Activated T-cell treated with anti-CD3 and anti-CD28 coated beads, Interleukin-2, amount 50 U/mL, for 72 hours (primary cell): ENCODE data around the gene MAP4K3. TPM values are rescaled to one million over a fixed set of nuclear protein-coding genes. Genes with fewer than 3 reads are reported as not detected.
A peak's percentile ranks its signal among the peaks of the same experiment; 100 is the strongest.
"Not testable (repeated sequence)": the region's sequence is repeated elsewhere in the genome, so short reads cannot be mapped to it uniquely, and the experiment has no call there.

Source experiments
- ATAC-seq, 2 donors: fragments of 150-1000 bp; cut with Tn5 transposase; replicated peaks in 1 of 2; 2 replicates each; pipeline ENCODE4 v1.10.0; 2021; ENCODE audit warnings: moderate library complexity in 2 of 2, mild to moderate bottlenecking in 1 of 2
- DNase-seq, 2 donors: peaks; one replicate each; pipeline ENCODE4 v3.0.0; 2021 to 2022; ENCODE audit warnings: mixed read lengths in 1 of 2
- H3K27ac Mint-ChIP-seq: one replicate; pipeline ENCODE4 v1.8.0; 2022; ENCODE audit warnings: mild to moderate bottlenecking, moderate library complexity, mixed read lengths
- H3K27me3 Mint-ChIP-seq: one replicate; pipeline ENCODE4 v1.8.0; 2022; ENCODE audit warnings: low read depth, mixed read lengths
- H3K36me3 Mint-ChIP-seq, 2 donors: one replicate each; pipeline ENCODE4 v1.8.0; 2022; ENCODE audit warnings: mixed read lengths in 2 of 2, mild to moderate bottlenecking in 1 of 2; ENCODE audit not compliant: insufficient read depth in 2 of 2
- H3K4me1 Mint-ChIP-seq: one replicate; pipeline ENCODE4 v1.8.0; 2022; ENCODE audit warnings: low read depth, mixed read lengths
- H3K4me3 Mint-ChIP-seq, 2 donors: one replicate each; pipeline ENCODE4 v1.8.0; 2022; ENCODE audit warnings: mild to moderate bottlenecking in 2 of 2, mixed read lengths in 2 of 2, moderate library complexity in 2 of 2
- H3K9me3 Mint-ChIP-seq, 2 donors: one replicate each; pipeline ENCODE4 v1.8.0; 2022; ENCODE audit warnings: mixed read lengths in 2 of 2
- total RNA-seq, 2 donors: library from RNA; stranded (reverse); gene quantifications; one replicate each; pipeline ENCODE4 v1.2.3, GENCODE V29; 2022

Gene MAP4K3
- total RNA-seq, 2 donors from 2014 or later, result 14.6 to 17.1 TPM

DNA sequence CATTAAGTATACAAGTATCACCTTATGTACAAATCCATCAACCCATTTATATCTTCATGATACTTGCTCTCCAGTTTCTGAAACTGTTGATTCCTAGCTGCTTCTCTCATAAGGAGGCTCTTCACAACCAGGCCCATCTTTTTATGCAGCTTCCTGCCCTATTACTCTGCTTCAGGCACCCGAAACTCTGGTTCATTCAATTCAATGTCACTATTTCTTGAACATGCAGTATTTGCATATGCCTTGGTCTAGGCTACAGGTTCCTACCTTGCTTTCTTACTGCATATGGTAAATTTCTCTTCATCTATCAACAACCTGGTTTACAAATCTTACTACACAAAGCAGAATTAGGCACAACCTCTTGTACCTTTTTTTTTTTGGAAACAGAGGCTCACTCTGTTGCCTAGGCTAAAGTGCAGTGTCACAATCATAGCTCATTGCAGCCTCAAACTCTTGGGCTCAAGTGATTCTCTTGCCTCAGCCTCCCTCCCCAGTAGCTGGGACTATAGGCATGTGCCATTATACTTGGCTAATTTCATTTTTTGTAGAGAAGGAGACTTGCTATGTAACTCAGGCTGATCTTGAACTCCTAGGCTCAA lies 190.6 kb downstream of the MAP4K3 start:
- H3K4me1 Mint-ChIP-seq, result peaks cover 12% of the 10 kb centered on the region
- H3K27ac Mint-ChIP-seq, result no peak overlapping the region
- H3K4me3 Mint-ChIP-seq, result peak overlapping the region in 1 of 2 donors; percentile 35
- H3K27me3 Mint-ChIP-seq, result no peaks in the 10 kb centered on the region
- H3K9me3 Mint-ChIP-seq, result peaks cover 0 to 1% of the 10 kb centered on the region in 2 donors
- H3K36me3 Mint-ChIP-seq, result peaks cover 2 to 3% of the 10 kb centered on the region in 2 donors
- ATAC-seq (no peak), DNase-seq (no peak)

DNA sequence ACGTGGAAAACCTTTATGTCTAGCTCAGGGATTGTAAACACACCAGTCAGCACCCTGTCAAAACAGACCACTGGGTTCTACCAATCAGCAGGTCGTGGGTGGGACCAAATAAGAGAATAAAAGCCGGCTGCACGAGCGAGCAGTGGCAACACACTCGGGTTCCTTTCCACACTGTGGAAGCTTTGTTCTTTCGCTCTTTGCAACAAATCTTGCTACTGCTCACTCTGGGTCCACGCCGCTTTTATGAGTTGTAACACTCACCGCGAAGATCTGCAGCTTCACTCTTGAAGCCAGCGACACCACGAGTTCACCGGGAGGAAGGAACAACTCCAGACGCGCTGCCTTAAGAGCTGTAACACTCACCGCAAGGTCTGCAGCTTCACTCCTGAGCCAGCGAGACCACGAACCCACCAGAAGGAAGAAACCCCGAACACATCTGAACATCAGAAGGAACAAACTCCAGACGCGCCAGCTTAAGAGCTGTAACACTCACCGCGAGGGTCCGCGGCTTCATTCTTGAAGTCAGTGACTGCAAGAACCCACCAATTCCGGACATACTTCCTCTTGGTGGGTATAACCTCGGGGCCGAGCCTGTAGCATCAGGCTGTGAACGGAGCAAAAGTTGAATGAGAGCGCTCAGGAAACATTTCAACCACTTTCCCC lies 192.0 kb downstream of the MAP4K3 start:
- not testable (repeated sequence) for H3K36me3 Mint-ChIP-seq, H3K27me3 Mint-ChIP-seq, H3K27ac Mint-ChIP-seq, H3K9me3 Mint-ChIP-seq
- DNase-seq (peak; percentile 25 to 34), ATAC-seq (peak; percentile 38)
- peak overlapping the region; percentile 77 to 81 for H3K4me3 Mint-ChIP-seq
- H3K4me1 Mint-ChIP-seq, result peaks cover 12% of the 10 kb centered on the region

DNA sequence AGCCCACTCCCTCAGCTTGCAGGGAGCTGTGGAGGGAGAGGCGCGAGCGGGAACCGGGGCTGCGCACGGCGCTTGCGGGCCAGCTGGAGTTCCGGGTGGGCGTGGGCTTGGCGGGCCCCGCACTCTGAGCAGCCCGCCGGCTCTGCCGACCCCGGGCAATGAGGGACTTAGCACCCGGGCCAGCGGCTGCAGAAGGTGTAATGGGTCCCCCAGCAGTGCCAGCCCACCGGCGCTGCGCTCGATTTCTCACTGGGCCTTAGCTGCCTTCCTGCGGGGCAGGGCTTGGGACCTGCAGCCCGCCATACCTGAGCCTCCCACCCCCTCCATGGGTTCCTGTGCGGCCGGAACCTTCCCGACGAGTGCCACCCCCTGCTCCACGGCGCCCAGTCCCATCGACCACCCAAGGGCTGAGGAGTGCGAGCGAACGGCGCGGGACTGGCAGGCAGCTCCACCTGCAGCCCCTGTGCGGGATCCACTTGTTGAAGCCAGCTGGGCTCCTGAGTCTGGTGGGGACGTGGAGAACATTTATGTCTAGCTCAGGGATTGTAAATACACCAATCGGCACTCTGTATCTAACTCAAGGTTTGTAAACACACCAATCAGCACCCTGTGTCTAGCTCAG lies 192.7 kb downstream of the MAP4K3 start:
- not testable (repeated sequence) for H3K27ac Mint-ChIP-seq, H3K9me3 Mint-ChIP-seq, H3K27me3 Mint-ChIP-seq, DNase-seq, ATAC-seq, H3K36me3 Mint-ChIP-seq
- Mint-ChIP-seq H3K4me3 (peak overlapping the region; percentile 77 to 81), H3K4me1 (peaks cover 12% of the 10 kb centered on the region)

DNA sequence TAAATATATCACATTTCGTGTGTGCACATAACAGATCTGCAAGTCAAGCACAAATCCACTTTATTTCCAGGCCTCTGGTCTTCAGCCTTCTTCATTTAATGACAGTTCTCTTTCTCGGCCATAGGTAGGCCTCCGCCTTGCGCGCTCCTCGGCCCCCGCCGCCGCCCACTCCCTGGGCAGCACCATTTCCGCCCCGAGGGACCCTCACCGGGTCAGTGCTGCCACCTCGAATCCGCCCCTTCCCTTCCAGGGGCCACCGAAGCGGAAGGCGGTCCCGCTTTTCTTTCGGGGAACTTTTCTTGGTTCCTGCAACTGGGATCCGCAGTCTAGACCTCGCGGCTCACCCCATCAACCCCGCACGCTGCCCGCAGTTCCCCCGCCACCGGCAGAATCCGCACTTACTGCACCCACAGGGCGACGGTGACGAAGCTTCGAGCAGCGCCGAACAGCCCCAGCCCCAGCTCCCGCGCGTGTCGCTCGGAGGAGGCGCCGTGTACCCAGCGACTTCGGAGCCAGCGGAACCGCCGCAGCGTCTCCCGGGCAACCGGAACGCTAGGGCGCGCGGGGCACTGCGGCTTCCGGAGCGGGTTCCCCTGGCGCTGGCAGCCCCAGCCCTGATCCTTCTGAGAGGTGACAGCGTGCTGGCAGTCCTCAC lies 193.5 kb downstream of the MAP4K3 start, which contains the start of gene CDKL4:
TSS of gene CDKL4 (minus strand) at position 502 of the 655 bp plus-strand sequence.
- no peaks in the 10 kb centered on the region for H3K9me3 Mint-ChIP-seq
- peaks cover 12% of the 10 kb centered on the region for H3K4me1 Mint-ChIP-seq
- H3K27ac Mint-ChIP-seq, result no peak within 1 kb of the TSS
- H3K4me3 Mint-ChIP-seq, result peak within 1 kb of the TSS; percentile 77 to 81
- ATAC-seq (peak; percentile 81 to 84), DNase-seq (peak; percentile 40 to 46)
- H3K36me3 Mint-ChIP-seq, result no peaks in the 10 kb centered on the region
- no peaks in the 10 kb centered on the region for H3K27me3 Mint-ChIP-seq

DNA sequence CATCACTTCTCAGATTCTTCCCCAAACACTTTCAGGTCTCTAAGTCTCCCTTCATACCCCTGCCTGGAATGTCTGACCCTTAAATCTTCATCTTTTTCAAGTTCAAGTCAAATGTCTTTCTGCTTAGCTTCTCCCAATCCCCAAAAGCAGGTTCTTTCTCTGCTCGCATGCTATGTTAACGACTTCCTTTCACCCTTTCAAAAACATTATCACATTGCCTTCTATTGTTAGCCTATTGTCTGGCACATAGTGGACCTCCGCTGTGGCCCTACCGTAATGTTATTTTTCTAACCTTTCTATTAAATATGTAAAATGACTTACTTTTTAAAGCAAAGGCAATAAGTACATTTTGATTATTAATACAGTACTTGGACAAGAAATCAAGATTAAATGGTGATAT lies 195.5 kb downstream of the MAP4K3 start:
- Mint-ChIP-seq H3K27ac (no peak overlapping the region), H3K4me1 (peaks cover 12% of the 10 kb centered on the region), H3K9me3 (no peaks in the 10 kb centered on the region), H3K36me3 (no peaks in the 10 kb centered on the region), H3K27me3 (no peaks in the 10 kb centered on the region), H3K4me3 (no peak overlapping the region)
- no peak for DNase-seq
- no peak for ATAC-seq

DNA sequence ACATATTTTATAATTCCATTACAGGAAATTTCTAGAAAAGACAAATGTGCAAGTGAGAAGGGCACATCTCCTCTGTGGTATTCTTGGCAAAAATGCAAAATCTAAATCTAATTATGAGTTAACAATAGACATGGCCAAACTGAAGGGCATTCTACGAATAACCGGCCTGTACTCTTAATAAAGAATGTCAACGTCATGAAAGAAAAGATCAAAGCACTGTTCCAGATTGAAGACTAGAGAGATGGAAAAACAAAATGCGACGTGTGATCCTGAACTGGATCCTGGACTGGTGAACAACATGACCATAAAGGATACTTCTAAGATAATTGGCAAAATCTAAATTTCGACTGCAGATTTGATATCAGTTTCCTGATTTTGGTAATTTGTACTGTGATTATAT lies 196.3 kb downstream of the MAP4K3 start:
- Mint-ChIP-seq H3K36me3 (peaks cover 0 to 2% of the 10 kb centered on the region in 2 donors), H3K9me3 (no peaks in the 10 kb centered on the region), H3K4me3 (no peak overlapping the region), H3K4me1 (peaks cover 12% of the 10 kb centered on the region), H3K27me3 (no peaks in the 10 kb centered on the region), H3K27ac (no peak overlapping the region)
- DNase-seq (no peak), ATAC-seq (no peak)

DNA sequence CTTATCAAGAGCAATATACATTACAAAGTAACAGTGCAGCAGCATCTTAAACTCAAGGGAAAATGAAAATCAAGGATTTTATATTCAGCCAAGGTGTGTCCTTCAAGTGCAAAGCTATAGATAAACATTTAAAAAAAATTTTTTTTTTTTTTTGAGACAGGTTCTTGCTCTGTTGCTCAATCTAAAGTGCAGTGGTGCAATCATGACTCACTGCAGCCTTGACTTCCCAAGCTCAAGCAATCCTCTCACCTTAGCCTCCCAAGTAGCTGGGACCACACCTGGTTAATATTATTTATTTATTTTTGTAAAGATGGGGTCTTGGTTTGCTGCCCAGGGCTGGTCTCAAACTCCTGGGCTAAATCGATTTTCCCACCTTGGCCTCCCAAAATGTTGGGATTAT lies 202.3 kb downstream of the MAP4K3 start:
- Mint-ChIP-seq H3K36me3 (peaks cover 2 to 4% of the 10 kb centered on the region in 2 donors), H3K9me3 (peaks cover 2 to 3% of the 10 kb centered on the region in 2 donors), H3K4me1 (peaks cover 4% of the 10 kb centered on the region), H3K27ac (no peak overlapping the region), H3K4me3 (no peak overlapping the region), H3K27me3 (no peaks in the 10 kb centered on the region)
- ATAC-seq, result no peak
- no peak for DNase-seq

DNA sequence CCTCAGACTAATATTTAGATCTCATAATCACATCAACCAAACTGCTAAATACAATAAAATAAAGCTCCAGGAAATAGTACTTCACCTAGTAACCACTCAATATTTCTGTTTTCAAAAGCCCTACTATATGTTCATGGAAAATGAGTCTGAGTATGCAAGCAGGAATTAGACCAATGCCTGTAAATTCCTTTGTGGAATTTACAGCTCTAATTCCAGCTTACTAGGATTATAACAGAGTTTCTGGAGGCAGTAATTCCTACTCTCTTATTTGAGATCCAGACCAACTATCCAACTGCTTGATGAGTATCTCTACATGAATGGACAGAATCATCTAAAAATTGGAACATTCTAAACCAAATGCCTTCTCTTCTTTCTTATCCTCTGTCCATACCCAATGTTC lies 204.9 kb downstream of the MAP4K3 start:
- DNase-seq, result no peak
- H3K4me1 Mint-ChIP-seq, result peaks cover 30% of the 10 kb centered on the region
- no peaks in the 10 kb centered on the region for H3K27me3 Mint-ChIP-seq
- peaks cover 2 to 3% of the 10 kb centered on the region in 2 donors for H3K9me3 Mint-ChIP-seq
- ATAC-seq, result no peak
- peaks cover 2 to 4% of the 10 kb centered on the region in 2 donors for H3K36me3 Mint-ChIP-seq
- H3K4me3 Mint-ChIP-seq, result no peak overlapping the region
- no peak overlapping the region for H3K27ac Mint-ChIP-seq

DNA sequence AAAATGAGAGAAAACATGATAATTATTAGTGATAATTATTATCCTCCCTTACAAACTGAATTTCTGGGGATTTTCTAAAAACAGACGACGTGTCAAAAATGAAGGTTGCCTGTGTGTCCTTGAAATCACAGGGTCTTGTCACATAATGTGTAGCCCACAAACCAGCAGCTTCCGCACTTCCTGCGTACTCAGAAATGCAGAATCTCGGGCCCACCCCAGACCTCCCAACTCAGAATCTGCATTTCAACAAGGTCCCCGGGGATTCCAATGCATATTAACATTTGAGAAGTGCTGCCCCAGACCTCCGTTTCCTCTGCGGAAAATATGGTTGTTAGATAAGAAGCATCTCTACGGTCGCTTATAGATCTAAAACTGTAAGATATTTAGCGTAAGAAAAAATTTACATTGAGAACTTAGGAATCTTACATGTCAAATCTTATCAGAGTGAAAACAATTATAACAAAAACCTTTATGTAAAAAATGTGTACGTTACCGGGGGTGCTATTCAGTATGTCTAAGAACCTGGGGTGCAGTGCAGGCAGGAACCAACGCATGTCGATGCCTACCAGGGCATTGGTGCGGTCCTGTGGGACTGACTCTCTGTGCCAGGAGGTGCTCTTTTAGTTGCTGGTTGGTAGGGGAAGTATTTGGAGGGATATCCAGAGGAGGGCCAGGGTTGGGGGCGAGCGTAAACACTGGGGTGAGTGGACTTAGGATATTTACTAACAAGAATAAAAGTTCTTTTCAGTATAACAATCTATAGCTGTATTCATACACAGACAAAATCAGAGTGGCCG lies 208.5 kb downstream of the MAP4K3 start:
- Mint-ChIP-seq H3K9me3 (no peaks in the 10 kb centered on the region), H3K4me3 (peak overlapping the region; percentile 64 to 71), H3K27ac (peak overlapping the region; percentile 1), H3K36me3 (no peaks in the 10 kb centered on the region), H3K27me3 (no peaks in the 10 kb centered on the region), H3K4me1 (peaks cover 60% of the 10 kb centered on the region)
- peak; percentile 31 to 35 for DNase-seq
- peak; percentile 44 to 54 for ATAC-seq

DNA sequence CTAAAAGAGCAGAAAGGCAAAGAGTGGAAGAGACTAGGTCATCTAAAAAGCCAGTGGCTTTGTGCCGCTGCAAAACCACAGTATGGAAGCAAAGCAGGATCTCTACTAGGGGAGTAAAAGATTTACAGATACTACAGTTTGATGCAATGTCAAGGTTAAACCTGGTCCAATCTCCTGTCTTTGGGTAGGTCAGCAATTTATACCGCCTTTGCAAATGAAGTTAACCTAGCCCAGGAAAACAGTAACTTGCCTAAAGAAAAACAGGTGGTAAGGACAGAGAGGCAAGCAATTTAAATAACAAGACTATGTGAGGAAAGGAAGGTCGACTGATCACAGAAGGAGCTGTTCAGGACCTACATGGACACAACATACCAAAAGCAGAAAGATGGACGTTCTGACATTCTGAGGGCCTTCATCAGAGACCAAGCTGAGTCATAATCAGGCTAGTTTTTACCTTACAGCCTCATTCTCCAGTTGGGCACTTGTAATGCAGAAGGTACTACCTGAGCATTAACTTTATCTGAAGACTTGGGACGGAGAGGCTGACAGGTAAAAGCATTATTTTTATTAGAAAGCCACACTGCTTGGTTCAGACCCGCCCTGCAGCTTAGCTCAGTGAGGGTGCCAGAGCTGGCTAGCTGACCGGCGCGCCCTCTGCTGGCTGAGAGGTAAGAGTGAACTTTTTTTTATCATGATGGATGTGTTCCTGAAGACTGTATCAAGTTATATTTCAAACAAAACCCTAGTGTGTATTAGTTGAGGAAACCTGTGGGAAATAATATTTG lies 209.3 kb downstream of the MAP4K3 start:
- Mint-ChIP-seq H3K27me3 (no peaks in the 10 kb centered on the region), H3K9me3 (no peaks in the 10 kb centered on the region), H3K27ac (peak overlapping the region; percentile 45), H3K4me1 (peaks cover 60% of the 10 kb centered on the region), H3K36me3 (no peaks in the 10 kb centered on the region), H3K4me3 (peak overlapping the region; percentile 64 to 71)
- peak; percentile 79 to 84 for ATAC-seq
- peak; percentile 82 to 85 for DNase-seq

DNA sequence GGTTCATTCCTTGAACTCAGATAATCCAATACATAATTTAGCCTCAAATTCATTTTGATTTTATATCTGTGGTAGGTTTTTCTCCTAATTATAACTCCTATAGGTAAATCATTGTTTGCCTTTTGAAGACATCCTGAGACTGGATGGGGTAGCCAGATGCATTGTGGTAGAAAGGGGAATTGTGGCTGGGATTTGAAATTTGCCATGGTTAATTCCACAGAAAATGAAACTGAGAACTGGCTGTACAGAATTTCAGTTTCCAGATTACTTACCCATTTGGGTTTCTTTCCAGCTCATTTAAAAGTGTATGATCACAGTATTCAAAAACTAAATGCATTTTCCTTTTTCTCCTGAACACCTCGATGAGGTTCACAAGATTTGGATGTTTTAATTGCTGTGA lies 211.5 kb downstream of the MAP4K3 start:
- peaks cover 0 to 6% of the 10 kb centered on the region in 2 donors for H3K36me3 Mint-ChIP-seq
- no peaks in the 10 kb centered on the region for H3K27me3 Mint-ChIP-seq
- peaks cover 0 to 4% of the 10 kb centered on the region in 2 donors for H3K9me3 Mint-ChIP-seq
- ATAC-seq, result peak; percentile 15 to 27
- H3K27ac Mint-ChIP-seq, result peak overlapping the region; percentile 75
- H3K4me3 Mint-ChIP-seq, result peak overlapping the region; percentile 42 to 77
- no peak for DNase-seq
- H3K4me1 Mint-ChIP-seq, result peaks cover 65% of the 10 kb centered on the region

DNA sequence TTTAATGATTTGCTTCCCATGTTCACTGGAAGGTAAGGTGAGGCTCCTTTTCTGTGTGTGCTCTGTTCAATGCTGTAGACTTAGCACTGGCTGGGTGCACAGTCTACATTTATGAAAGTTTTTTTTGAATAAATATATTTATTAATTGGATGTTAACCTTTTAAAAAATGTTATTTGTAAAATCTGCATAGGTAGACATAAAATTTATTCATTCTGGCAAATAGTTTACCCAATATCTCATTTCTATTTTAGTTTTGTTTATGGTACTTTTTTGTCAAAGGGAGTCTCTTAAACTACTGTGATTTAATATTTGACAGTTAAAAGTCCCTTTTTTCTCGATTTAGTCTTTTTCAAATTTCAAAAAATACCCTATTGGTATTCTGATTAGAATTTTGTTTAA lies 213.2 kb downstream of the MAP4K3 start:
- DNase-seq, result no peak
- peaks cover 0 to 8% of the 10 kb centered on the region in 2 donors for H3K36me3 Mint-ChIP-seq
- H3K9me3 Mint-ChIP-seq, result peaks cover 0 to 4% of the 10 kb centered on the region in 2 donors
- peaks cover 68% of the 10 kb centered on the region for H3K4me1 Mint-ChIP-seq
- ATAC-seq, result no peak
- H3K27ac Mint-ChIP-seq, result no peak overlapping the region
- H3K4me3 Mint-ChIP-seq, result no peak overlapping the region
- H3K27me3 Mint-ChIP-seq, result no peaks in the 10 kb centered on the region
